Measurements from ENCODE around the gene TMEM250.
"Not testable (repeated sequence)": the region's sequence is repeated elsewhere in the genome, so short reads cannot be mapped to it uniquely, and the experiment has no call there.

Gene TMEM250

DNA sequence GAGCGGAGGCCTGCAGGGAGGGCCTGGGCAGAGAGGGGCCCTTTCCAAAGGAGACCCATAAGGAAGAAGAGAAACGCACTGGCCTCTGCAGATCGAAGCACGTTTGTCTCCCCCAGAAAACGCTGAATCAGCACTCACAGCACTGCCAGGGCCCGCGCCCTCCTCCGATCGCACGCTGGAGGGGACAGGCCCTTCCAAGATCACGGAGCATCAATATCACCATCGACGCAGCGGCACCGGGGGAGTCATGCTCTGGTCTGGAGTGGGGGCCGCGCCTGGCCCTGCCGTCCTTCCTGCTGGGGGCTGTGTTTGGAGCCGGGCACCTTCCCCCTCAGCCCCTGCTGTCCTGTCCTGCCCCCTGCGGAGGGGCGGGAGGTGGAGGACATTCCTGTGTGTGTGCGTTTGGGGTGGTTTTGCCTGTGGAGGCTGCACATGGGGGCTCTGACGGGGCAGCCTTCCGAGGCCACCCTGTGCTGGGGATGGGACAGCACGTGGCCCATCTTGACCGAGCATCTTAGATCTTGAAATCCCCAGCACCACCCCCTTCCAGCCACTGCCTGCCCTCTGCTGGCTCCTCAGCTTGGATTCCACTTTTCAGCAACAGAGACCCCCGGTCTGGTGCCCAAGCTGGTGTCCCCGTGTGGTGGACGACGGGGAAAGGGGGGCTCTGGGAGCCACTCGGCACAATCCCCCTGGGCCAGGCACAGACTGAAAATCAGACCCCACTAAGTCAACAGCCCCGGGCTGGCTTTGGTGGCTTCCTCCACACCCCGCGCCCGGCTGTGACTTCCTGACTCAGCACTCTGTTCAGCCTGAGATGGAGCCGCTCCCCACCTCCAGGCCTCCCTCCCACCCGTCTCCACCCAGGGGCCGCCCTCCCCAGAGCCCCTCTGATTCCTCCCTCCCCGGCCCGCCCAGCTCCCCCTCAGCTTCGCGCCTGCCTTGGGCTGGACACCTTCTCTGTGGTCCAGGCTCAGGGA lies 8.3 kb downstream of the TMEM250 start:
- no peak for DNase-seq

DNA sequence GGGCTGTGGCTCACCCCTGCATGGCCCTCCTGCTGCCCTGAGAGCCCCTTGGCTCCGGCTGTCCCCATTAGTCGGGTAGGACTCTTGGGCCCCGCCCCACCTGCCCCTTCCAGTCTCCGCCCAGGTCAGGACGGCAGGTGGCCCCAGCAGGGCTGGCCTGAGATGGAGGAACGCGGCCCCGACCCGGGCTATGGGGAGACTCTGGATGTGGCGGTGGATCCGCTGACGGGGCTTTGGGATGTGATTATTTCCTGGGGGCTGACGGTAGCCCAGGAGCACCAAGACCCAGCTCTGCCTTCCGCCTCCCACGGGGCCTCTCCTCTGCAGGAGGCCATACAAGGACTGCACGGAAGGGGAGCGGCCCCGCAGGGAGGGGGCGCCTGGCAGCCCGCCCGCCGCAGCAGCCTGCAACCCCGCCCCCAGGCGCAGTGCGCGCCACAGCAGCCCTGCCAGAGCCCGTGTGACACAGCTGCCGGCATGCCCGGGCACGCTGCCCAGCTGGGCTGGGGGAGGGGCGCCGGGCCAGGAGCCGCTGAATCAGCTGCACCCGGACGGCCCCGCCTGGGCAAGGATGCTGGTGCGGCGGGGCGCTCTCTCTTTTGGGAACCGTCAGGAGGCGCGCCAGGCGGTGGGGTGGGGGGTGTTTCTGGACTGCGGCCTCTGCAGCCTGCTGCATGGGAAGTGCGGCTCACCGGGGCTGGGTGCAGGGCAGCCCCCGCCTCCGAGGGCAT lies 9.2 kb downstream of the TMEM250 start:
- peak; percentile 99 for DNase-seq

DNA sequence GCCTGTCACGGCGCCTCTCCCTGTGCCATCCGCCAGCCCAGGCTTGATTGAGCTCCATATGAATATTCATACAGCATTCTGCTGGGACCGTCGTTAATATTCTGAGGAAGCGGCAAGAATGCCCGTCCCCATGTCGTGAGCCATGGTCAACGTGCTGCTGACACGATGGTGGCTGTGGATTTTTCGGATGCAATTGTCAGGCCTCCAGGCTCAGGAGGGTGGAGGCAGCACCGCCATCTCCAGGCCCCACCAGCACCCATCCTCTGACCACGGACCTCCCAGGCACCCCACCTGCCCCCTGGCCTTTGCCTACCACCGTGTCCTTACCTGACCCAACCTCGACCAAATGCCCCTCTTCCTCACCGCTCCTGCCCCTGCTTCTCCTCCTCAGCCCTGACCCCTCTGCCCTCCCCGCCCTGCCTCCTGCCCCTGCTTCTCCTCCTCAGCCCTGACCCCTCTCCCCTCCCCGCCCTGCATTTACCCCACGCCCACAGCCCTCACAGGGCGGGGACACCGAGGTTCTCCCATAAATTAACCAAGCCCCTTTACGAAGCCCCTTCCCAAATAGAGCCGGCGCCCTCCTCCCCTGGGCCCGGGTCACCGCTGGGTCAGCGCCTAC lies 9.9 kb downstream of the TMEM250 start:
- DNase-seq = no peak

DNA sequence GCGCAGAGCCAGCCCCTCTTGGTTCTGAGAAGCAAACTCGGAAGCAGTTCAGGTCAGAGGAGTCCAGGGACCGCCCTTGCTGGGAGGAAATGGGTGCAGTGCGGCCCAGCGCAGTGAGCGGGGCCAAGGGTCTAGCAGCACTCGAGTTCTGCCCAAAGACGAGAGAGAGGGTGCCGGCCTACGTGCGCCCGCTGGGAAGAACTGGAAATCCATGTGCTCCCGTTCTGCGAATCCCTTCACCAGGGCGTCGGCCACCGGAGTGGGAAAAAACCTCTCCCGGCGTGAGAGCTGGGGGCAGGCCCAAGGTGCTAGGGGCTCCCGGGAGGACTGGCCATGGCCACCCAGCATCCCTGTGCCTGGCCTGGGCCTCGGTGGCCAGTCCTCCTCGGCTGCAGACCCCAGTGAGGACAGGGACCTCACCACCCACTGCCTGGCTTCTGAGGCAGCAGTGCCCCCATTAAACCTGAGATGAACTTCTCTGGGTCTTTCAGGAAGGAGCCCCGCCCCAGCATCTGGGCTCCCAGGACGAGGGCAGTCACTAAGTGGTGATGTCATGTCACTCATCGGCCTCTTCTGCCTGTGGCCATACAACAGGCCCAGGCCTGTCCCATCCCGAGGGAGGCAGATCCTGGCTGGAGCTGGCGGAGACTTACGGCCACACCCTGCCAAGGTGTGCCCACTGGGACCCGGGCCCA lies 10.6 kb downstream of the TMEM250 start:
- peak; percentile 94 for DNase-seq

DNA sequence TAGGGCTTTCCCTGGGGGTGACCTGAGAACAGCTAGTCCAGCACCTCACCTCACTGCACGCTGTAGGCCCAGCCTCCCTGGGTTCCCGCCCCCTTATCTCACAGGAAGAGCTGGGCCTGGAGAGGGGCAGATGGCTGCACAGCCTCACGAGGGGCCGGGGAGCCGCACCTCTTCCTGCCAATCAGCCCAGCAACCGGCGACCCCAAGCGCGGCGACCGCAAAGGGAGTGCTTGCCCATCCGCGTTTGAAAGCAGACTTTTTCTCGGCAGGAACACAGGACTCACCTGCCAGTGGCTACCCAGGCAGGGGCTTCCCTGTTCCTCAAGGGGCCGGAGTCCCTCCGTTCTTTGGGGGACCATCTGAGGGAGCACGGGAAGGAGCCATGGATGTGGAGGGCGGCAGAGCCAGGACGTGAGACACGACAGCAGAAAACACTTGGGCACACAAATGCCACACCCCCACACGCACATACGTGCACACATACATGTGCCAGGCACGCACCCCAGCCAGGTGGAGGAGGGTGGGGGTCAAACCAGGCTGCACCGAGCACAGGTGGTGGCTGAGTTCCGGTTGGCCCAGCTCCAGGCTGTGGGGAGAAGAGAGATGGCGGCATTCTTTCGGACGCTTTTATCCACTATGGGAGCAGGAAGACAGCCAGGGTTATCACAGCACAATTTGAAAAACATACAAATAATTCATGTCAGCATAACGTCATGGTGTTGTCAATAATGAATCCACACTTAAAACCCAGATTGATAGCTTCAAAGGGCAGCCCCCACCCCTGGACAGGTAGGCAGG lies 11.3 kb downstream of the TMEM250 start:
- peak; percentile 87 for DNase-seq

DNA sequence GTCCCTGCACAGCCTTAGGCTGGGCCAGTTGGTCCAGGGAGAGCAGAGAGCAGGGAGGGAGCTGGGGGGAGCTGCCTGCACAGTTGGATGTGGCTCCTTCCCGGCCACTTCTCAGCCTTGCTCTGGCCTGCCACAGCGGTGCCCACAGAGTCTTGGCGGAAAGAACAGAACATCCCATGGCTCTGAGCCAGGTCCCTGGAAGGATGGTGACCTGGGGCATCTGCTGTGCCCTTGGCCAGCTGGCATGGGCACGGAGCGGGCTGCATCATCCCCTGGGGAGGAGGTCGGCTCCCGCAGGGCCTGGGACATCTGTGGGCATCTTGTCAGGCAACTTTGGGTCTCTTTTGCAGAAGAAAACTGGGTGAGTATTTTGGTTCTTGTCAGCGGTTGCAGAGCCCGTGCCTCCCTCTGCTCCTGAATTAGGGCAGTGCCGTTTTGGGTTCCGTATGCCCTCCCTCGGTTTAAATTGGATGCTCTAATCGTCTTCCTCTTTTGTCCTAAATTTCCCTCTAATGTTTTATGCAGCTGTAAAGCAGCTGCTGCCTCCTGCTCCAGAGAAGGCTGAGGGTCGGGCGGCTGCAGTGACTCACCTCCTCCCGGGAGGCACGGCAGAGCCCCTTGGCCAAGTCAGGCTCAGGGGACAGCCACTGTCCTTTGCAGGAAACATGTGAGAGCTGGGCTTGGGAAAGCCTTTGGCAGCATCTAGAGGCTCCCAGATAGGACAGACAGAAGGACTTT lies 13.1 kb downstream of the TMEM250 start:
- no peak for DNase-seq

DNA sequence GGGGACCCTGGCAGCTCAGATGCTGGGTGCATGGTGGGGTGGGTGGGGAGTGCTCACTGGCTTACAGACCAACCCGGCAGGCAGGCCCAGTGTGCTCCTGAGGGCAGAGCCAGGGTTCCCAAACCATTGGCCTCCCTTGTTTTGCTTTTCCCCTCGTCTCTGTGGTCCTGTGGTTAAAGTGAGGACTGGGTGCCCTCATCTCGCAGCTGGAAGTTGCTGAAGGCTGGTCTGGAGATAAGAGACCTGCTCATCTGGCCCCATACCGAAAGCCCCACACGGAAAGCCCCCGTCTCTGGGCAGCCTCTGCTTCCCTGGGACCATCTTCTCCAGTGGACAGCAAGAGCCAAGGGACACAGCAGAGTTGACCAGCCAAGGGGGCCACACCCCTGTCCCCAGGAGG lies 13.8 kb downstream of the TMEM250 start:
- no peak for DNase-seq

DNA sequence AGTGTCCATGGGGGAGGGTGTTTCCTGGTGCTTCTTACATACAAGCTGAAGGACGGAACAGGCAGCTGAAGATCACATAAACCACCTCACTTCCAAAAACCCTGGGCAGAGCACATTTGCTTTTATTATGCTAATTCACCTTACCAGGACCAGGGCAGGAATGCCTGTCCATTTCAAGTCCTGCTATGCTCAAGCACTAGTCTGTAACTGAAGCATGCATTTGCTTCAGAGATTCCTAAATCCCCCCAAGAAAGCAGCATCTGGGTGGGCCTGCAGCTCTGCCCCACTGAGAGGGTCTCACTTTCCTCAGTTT lies 14.2 kb downstream of the TMEM250 start:
- no peak for DNase-seq

DNA sequence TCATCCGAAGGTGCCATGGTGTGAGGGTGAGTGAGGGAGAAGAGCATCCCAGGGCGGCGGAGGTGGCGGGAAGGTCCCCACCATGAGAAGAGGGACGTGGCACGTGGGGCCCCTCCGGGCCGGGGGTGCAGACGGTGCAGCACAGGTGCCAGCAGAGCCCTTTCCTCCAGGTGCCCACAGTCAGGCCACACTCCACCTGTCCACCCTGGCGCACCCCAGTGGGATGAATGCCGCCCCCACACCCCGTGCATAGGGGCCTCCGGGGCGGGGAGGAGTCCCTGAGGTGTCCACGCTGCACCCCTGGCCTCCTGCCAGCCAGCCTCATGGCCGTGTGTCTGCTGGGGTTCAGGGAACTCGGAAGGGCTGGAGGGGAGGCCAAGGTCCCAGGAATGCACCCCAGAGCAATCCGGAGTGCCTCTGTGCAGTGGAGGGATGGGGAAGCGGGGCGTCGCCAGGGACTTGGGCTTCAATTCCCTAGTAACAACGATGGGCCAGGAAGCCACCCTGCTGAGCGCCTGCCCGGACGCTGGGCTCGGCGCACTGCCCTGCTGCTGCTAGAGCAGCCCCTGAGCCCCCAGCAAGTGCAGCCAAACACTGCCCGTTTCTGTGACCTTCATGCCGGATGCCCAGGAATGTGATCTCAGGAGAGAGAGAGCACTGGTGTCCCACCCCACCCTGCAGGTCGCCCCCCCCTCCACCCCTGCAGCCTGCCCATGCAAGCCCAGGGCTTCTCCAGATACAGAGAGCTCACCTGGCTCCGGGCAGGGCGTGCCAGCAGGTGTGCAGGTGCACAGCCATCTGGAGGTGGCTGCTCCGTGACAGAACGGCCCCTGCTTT lies 14.8 kb downstream of the TMEM250 start:
- peak; percentile 93 for DNase-seq

DNA sequence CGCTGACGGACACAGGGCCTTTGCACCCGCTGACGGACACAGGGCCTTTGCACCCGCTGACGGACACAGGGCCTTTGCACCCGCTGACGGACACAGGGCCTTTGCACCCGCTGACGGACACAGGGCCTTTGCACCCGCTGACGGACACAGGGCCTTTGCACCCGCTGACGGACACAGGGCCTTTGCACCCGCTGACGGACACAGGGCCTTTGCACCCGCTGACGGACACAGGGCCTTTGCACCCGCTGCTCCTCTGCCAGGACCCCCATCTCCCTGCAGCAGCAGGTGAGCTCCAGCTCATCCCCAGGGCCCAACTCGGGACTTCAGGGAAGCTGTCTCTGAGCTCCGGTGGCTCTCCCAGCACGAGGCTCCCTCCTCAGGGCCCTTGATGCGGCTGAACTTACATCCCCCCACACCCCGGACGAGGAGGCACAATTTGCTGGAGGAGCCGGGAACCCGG lies 17.0 kb downstream of the TMEM250 start:
- not testable (repeated sequence) for DNase-seq

DNA sequence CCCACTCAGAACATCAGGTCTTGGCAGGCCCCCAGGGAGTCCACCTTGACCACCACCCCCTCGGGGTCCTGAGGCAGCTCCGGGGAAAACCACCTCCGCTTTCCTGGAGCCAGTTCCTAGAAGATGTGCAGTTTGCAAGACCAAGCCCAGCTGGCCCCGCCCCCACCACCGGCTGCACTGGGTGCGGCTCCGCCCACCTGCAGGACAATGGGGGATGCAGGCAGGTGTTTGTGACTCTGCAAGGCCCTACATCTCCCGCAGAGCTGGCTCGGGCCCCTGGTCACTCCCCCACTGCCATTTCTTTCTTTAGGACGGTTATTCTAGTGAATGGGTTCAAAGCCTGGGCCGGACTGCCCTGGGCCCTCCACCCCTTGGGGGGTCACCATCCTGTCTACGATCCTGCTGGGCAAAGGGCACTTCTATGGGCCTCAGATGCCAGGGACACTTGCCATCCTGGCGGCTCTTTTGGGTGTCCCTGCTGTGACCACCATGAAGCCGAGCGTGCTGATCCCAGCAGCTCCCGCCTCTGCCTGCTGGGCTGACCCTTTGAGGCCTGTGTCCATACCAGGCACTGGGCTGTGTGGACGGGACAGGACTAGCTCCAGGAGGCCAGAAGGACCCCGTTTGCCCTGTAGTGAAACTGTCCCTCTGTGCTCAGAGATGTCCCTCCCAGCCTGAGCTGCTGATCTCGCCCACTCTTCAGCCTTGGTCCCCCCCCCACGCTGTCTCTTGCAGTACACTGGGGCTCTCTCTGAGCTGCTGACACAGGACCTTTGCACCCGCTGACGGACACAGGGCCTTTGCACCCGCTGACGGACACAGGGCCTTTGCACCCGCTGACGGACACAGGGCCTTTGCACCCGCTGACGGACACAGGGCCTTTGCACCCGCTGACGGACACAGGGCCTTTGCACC lies 17.7 kb downstream of the TMEM250 start:
- DNase-seq = peak; percentile 77

DNA sequence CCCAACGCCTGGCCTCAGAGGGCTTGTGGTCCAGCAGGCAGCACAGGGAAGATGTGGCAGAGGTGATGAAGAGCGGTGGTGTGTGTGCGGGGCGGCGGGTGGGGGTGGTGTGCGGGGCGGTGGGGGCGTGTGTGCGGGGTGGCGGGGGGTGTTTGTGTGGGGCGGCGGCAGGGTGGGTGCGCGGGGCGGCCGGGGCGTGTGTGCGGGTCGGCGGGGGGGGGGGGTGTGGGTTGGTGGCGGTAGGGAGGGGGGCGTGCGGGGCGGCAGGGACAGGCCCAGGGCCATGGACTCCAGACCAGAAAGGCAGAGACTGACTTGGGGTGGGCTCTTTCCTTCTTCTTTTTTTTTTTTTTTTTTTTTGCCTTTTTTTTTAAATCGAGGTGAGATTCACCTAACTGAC lies 19.1 kb downstream of the TMEM250 start:
- DNase-seq = no peak

DNA sequence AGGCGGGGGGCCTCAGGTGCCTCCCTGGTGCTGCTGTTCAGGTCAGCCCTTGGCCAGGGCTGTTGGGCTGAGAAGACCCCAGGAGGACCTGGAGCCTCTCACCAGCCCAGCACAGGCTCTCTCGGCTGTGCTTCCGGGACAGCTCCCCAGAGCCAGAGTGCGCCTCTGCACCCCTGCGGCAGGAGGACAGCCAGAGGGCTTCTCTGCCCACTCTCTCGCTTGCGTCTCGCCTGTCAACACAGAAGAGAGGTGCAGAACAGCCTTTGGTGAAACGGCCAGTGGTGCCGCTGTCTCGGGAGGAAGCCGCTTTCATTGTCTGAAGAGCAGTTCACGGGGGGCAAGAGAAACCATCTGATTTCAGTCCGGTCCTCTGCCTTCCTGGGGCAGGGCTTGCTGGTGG lies 19.8 kb downstream of the TMEM250 start:
- no peak for DNase-seq

DNA sequence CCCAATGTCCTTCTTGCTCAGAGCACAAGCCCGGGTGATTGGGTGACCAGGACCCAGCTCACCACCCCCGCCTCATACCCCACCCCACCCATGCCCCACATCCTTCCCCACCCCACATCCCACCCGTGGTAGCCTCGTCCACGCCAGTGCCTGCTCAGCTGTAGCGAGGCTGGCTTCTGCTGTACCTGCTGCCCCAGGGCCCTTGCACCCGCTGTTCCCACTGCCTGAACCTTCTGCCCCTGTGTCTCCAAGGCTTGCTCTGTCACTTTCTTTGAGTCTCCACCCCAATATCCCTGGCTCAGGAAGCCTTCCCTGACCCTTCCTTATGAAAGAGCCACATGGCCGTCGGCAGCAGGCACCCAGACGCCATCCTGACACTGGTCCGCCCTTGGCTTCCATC lies 20.5 kb downstream of the TMEM250 start:
- DNase-seq = no peak

DNA sequence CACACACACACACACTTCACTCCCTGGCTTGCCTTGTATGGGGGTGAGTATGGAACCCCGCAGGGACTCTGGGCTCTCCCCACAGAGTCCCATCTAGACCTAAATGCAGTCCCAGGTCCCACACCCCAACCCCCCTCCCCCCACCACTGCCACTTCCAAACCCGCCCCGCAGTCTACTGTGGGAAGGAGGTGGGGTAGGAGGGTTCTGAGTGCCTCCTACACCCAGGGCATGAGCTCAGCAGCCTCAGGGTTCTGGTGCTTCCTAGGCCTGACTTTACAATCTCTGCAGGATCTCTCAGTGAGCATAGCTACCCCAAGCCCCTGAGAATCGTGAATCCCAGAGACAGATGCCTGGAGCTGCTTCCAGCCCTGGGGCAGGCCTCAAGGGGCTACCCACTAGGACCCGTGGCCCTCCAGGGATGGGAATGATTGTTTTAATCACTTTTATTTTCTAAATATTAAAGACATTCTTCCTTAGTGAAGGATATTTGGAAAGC lies 22.1 kb downstream of the TMEM250 start:
- DNase-seq = no peak

DNA sequence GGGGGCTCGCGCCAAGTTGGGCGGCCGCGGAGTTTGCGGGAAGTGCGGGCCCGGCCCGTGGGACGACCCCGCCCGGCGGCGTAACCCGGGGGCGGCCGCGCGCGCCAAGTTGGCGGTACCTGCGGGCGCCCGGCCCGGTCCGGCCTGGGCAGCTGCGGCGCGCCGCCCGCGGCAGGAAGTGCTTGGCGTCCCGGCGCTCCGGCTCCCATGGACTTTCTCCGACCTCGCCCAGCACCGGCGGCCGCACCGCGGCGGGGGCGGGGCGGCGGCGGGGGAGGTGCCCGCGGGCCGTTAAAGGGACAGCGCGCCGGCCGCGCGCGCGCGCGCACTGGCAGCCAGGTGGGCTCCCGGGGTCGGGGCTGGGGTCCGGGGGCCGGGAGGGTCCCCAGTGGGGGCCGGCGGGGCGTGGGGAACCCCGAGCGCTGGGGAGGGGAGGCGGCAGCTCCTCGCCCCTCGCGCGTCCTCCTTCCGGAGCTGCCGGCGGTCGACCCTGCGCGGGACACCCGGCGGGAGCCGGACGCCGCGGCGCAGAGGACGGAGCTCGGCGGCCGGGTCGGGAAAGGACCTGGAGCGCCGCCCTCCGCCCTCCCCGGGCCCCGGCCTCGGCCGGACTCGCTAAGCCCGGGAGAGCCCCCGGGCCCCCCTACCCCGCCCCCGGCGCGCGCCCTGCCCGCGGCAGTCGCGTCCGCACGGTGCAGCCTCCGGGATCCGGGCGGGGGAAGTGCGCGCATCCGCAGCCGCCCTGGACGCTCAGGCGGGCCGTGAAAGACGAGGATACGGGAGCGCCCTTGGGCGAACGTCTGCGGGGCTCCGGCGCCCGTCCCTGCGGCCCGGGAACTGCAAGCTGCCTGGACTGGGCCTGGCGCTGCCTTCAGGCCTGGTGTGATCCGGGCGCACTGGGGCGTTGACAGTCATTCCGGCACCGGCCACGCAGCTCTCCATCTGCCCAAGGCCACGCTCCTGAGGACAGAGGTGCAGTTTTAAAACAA lies 23.3 kb downstream of the TMEM250 start, which contains the start of gene NACC2:
NACC2 (minus strand) TSS at position 220 of the 989 bp plus-strand sequence. CDS start 44,768 bp downstream, outside the sequence.
- peak; percentile 38 for DNase-seq

DNA sequence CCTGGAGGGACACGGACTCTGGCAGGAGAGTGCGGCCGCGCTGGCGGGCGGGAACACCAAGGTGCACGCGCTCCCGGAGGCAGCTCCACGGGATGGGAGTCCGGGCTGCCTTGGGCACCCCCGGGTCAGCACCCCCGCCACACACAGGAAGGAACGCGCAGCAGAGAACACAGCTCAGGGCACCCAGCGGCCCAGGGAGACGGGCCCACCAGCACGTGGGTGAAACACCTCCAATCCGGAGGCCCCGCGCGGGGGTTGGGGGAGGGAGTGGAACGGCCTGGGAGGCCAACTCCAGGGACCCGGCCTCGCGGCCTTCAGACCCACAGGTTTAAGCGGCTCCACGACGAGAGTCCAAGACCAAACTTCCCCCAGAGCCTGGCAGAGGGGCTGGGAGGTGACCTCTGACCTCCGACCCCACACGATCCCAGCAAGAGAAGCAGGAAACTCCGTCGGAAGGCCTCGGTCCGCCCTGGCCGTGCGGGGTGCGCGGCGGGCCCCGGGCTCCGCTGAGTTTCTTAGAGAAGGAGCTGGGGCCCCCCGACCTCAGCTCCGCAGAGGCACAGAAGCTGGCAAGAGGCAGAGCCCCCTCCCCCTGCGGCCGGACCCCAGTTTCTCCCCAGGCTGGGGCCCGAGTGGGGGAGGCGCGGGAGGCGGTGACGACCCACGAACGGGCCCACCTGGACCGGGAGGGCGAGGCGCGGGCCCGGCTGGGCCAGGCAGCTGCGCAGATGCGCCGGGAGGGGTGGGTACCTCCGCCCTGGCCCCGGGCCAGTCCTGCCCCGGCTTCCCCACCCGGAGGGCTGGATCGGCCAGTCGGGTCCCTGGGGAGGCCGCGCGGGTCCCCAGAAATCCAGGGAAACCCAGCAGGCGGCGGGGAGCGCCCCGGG lies 24.4 kb downstream of the TMEM250 start:
- DNase-seq = no peak

All from NCI-H510A treated with DMSO at 0.1 percent for 48 hours (cell line).